B cell (primary cell): Measurements from ENCODE around the gene NCAM1. TPM values are rescaled to one million over a fixed set of nuclear protein-coding genes. Genes with fewer than 3 reads are reported as not detected.

Experiments
- ATAC-seq: fragments of 200-7000 bp; cut with Tn5 transposase; one replicate; pipeline ENCODE4 v1.10.0; 2021; ENCODE audit warnings: low read depth, mild to moderate bottlenecking, moderate number of reproducible peaks, moderate library complexity
- CTCF ChIA-PET: fragments of 350-600 bp; sonication (Branson Sonifier 250); formaldehyde crosslinking; loops from one replicate; lab custom pipeline; 2021; ENCODE audit warnings: antibody characterized with exemption, inconsistent platforms; lab: Charles Lee
- POLR2A ChIA-PET: fragments of 350-600 bp; sonication (Branson Sonifier 250); formaldehyde crosslinking; loops from one replicate; lab custom pipeline; 2021; ENCODE audit warnings: antibody characterized with exemption; lab: Charles Lee
- DNase-seq: peaks from one replicate; pipeline ENCODE4 v3.0.0; 2013
- H2AFZ ChIP-seq: 2 replicates; pipeline ENCODE4 v1.6.1; 2012; ENCODE audit warnings: mild to moderate bottlenecking, low read depth, low read length; ENCODE audit not compliant: insufficient read depth, poor library complexity, severe bottlenecking
- H3K27ac ChIP-seq, 2 donors: 1 replicate in 1 of 2; 2 replicates in 1 of 2; pipeline ENCODE4 v1.5.1; 2012 to 2013; ENCODE audit warnings: low read length in 2 of 2, mild to moderate bottlenecking in 2 of 2, moderate library complexity in 1 of 2
- H3K27me3 ChIP-seq, 4 experiments: fragments of 200-600 bp in 1 of 4; sonication (generic) in 1 of 4; replicated peaks in 1 of 4; 1 replicate in 2 of 4; 2 replicates in 2 of 4; pipeline versions ENCODE4 v1.6.1 to v1.7.0; 2013 to 2016; ENCODE audit warnings: low read length in 3 of 4, mild to moderate bottlenecking in 2 of 4, mixed read lengths in 1 of 4, moderate library complexity in 1 of 4; ENCODE audit not compliant: insufficient read depth in 4 of 4, control insufficient read depth in 3 of 4; ENCODE audit errors: control extremely low read depth in 1 of 4
- H3K36me3 ChIP-seq, 2 experiments: replicated peaks in 1 of 2; 1 replicate in 1 of 2; 2 replicates in 1 of 2; pipeline versions ENCODE4 v1.6.1 to v1.7.1; 2013; ENCODE audit warnings: low read length in 1 of 2; ENCODE audit not compliant: insufficient read depth in 2 of 2, control insufficient read depth in 1 of 2; ENCODE audit errors: control extremely low read depth in 1 of 2, extremely low read depth in 1 of 2
- H3K4me1 ChIP-seq, 2 donors: fragments of 200-600 bp in 1 of 2; sonication (generic) in 1 of 2; 1 replicate in 1 of 2; 2 replicates in 1 of 2; pipeline versions ENCODE4 v1.5.1 to v1.6.1; 2013 to 2017; ENCODE audit warnings: low read length in 2 of 2; ENCODE audit not compliant: control insufficient read depth in 2 of 2, insufficient read depth in 2 of 2
- H3K4me2 ChIP-seq: replicated peaks from 2 replicates; pipeline ENCODE3; 2012; ENCODE audit warnings: mild to moderate bottlenecking, low read depth, low read length; ENCODE audit not compliant: poor library complexity, severe bottlenecking
- H3K4me3 ChIP-seq, 5 experiments: fragments of 200-600 bp in 1 of 5; sonication (generic) in 1 of 5; 1 replicate in 3 of 5; 2 replicates in 2 of 5; pipeline versions ENCODE4 v1.5.1 to v1.7.0; 2011 to 2016; ENCODE audit warnings: low read length in 4 of 5, mild to moderate bottlenecking in 4 of 5, low read depth in 2 of 5, control low read depth in 1 of 5, moderate library complexity in 1 of 5; ENCODE audit not compliant: insufficient read depth in 1 of 5; ENCODE audit errors: control extremely low read depth in 1 of 5, extremely low read depth in 1 of 5
- H3K79me2 ChIP-seq: fragments of 200-600 bp; sonication (generic); one replicate; pipeline ENCODE4 v1.6.0; 2016; ENCODE audit warnings: low read length; ENCODE audit not compliant: control insufficient read depth, insufficient read depth
- H3K9ac ChIP-seq: fragments of 200-600 bp; sonication (generic); 2 replicates; pipeline ENCODE4 v1.6.1; 2017; ENCODE audit warnings: mild to moderate bottlenecking, low read length, moderate library complexity
- H3K9me3 ChIP-seq, 3 donors: one replicate each; pipeline versions ENCODE4 v1.6.1 to v1.7.1; 2013; ENCODE audit warnings: low read length in 2 of 3; ENCODE audit not compliant: control insufficient read depth in 2 of 3, insufficient read depth in 1 of 3; ENCODE audit errors: control extremely low read depth in 1 of 3
- H4K20me1 ChIP-seq: 2 replicates; pipeline ENCODE4 v1.6.0; 2012; ENCODE audit warnings: mild to moderate bottlenecking, low read length; ENCODE audit not compliant: insufficient read depth, control insufficient read depth, poor library complexity, severe bottlenecking
- H3K27ac Mint-ChIP-seq: one replicate; pipeline ENCODE4 v1.8.0; 2021; ENCODE audit warnings: mixed read lengths
- H3K27me3 Mint-ChIP-seq: one replicate; pipeline ENCODE4 v1.8.0; 2021; ENCODE audit warnings: mixed read lengths
- H3K4me1 Mint-ChIP-seq: one replicate; pipeline ENCODE4 v1.8.0; 2021; ENCODE audit warnings: mixed read lengths
- H3K4me3 Mint-ChIP-seq: one replicate; pipeline ENCODE4 v1.8.0; 2021; ENCODE audit warnings: mixed read lengths
- H3K9me3 Mint-ChIP-seq: one replicate; pipeline ENCODE4 v1.8.0; 2022; ENCODE audit warnings: mixed read lengths; ENCODE audit not compliant: insufficient read depth
- CTCF ChIP-seq: fragments of 200-600 bp; IDR thresholded peaks from one replicate; pipeline ENCODE4 v1.8.0; 2022; ENCODE audit warnings: antibody characterized with exemption, mild to moderate bottlenecking
- EZH2 ChIP-seq: IDR thresholded peaks from 2 replicates; pipeline ENCODE4 v1.6.1; 2012; ENCODE audit warnings: borderline replicate concordance, low read depth, mild to moderate bottlenecking, moderate library complexity, low read length; ENCODE audit not compliant: insufficient read depth, poor library complexity, severe bottlenecking
- WGBS: methylation state at CpG from one replicate; pipeline ENCODE4 v1.1.5; 2013; ENCODE audit warnings: missing lambda C conversion rate; ENCODE audit not compliant: insufficient coverage; 5-methylcytosine and 5-hydroxymethylcytosine counted together
- intact Hi-C: fragments of 100-400 bp; cut with micrococcal nuclease; formaldehyde crosslinking; loops from one replicate; pipeline ENCODE4 v1.10.0; 2022
- polyA plus RNA-seq: library from polyadenylated mRNA; depleted of rRNA; stranded (reverse); fragments of >200 nt; gene quantifications from 2 replicates; pipeline ENCODE4 v1.2.3, GENCODE V29; 2012
- total RNA-seq, 2 donors: library from RNA; stranded (reverse); fragments of 120-200 nt in 1 of 2; gene quantifications; 1 replicate in 1 of 2; 2 replicates in 1 of 2; pipeline versions ENCODE4 v1.2.3 to v1.2.4, GENCODE V29; 2013 to 2022

Gene NCAM1
- total and polyA plus RNA-seq, 2 donors (not counting 1 experiment from before 2014, with no cell fraction given), result 0.37 TPM; not detected in 1

GRCh38 chr11:113234888-113235287, 273.7 kb downstream of the NCAM1 start:
- Histone ChIP-seq H3K9ac (no peak overlapping the region), H2AFZ (no peak overlapping the region), H3K4me1 (no peaks in the 10 kb centered on the region), H3K4me2 (no peak overlapping the region), H4K20me1 (no peaks in the 10 kb centered on the region), H3K27ac (no peak overlapping the region), H3K4me3 (no peak overlapping the region), H3K36me3 (no peaks in the 10 kb centered on the region), H3K79me2 (no peaks in the 10 kb centered on the region), H3K9me3 (no peaks in the 10 kb centered on the region), H3K27me3 (peaks cover 0 to 3% (median 0%) of the 10 kb centered on the region in 4 experiments)
- no peak overlapping the region for H3K27ac Mint-ChIP-seq
- no peaks in the 10 kb centered on the region for H3K9me3 Mint-ChIP-seq
- POLR2A ChIA-PET, result no interaction called here
- no peak for ATAC-seq
- CTCF ChIA-PET, result interaction anchor here (0.7 kb wide), 1 partner anchor 64 kb away, joined by 3 read pairs; no protein-coding TSS in a partner anchor
- H3K4me3 Mint-ChIP-seq, result no peak overlapping the region
- no peak for DNase-seq
- 91% methylated on average over 14 of the region's 14 CpGs for WGBS
- intact Hi-C loops, result no loop called here
- TF ChIP-seq EZH2 (no peak), CTCF (no peak)
- H3K27me3 Mint-ChIP-seq, result peaks cover 16% of the 10 kb centered on the region
- no peaks in the 10 kb centered on the region for H3K4me1 Mint-ChIP-seq

- H3K4me2 ChIP-seq, result no peak overlapping the region
- CTCF ChIA-PET, result interaction anchor here (1.6 kb wide), 1 partner anchor 12 kb away, joined by 6 read pairs; no protein-coding TSS in a partner anchor
- H3K79me2 ChIP-seq, result no peaks in the 10 kb centered on the region
- no peaks in the 10 kb centered on the region for H3K4me1 ChIP-seq
- TF ChIP-seq EZH2, result no peak
- TF ChIP-seq CTCF, result no peak
- Mint-ChIP-seq H3K27ac (no peak overlapping the region), H3K9me3 (no peaks in the 10 kb centered on the region), H3K4me1 (no peaks in the 10 kb centered on the region), H3K4me3 (no peak overlapping the region), H3K27me3 (peaks cover 27% of the 10 kb centered on the region)
- H3K9me3 ChIP-seq, result no peaks in the 10 kb centered on the region
- intact Hi-C loops, result no loop called here
- H4K20me1 ChIP-seq, result no peaks in the 10 kb centered on the region
- POLR2A ChIA-PET, result no interaction called here
- no peaks in the 10 kb centered on the region for H3K36me3 ChIP-seq
- no peak overlapping the region for H3K9ac ChIP-seq
- H3K4me3 ChIP-seq, result no peak overlapping the region
- H3K27me3 ChIP-seq, result peaks cover 0 to 3% (median 0%) of the 10 kb centered on the region in 4 experiments
- 90% methylated on average over 4 of the region's 4 CpGs for WGBS
- ATAC-seq (no peak), DNase-seq (no peak)
- H3K27ac ChIP-seq, result no peak overlapping the region
- no peak overlapping the region for H2AFZ ChIP-seq
Observed at GRCh38 chr11:113237261-113237660, 276.0 kb downstream of the NCAM1 start.
